Heart right ventricle (tissue), 16 donors: ENCODE data around the gene LEFTY1. TPM values are rescaled to one million over a fixed set of nuclear protein-coding genes. Genes with fewer than 3 reads are reported as not detected.

ENCODE experiments used
- ATAC-seq, 8 donors: fragments of 200-7000 bp; cut with Tn5 transposase; one replicate each; pipeline ENCODE4 v1.9.1; 2020; ENCODE audit warnings: mild to moderate bottlenecking in 8 of 8, moderate library complexity in 8 of 8, moderate number of reproducible peaks in 1 of 8
- DNase-seq, 2 donors: peaks; one replicate each; pipeline ENCODE4 v3.0.0-alpha.2; 2020
- H3K27ac ChIP-seq, 10 donors: fragments of 200-600 bp; sonication (generic) in 2 of 10; one replicate each; pipeline versions ENCODE4 v1.5.0 to v1.8.0; 2020 to 2022; ENCODE audit warnings: mild to moderate bottlenecking in 3 of 10
- H3K27me3 ChIP-seq, 7 donors: fragments of 200-600 bp; one replicate each; pipeline ENCODE4 v1.8.0; 2021 to 2022; ENCODE audit warnings: mild to moderate bottlenecking in 2 of 7
- H3K36me3 ChIP-seq, 9 donors: fragments of 200-600 bp; sonication (generic) in 1 of 9; one replicate each; pipeline versions ENCODE4 v1.5.0 to v1.8.0; 2020 to 2022; ENCODE audit warnings: mild to moderate bottlenecking in 2 of 9
- H3K4me1 ChIP-seq, 9 donors: fragments of 200-600 bp; sonication (generic) in 1 of 9; one replicate each; pipeline versions ENCODE4 v1.5.0 to v1.8.0; 2020 to 2022; ENCODE audit warnings: mild to moderate bottlenecking in 4 of 9
- H3K4me3 ChIP-seq, 10 donors: fragments of 200-600 bp; sonication (generic) in 2 of 10; one replicate each; pipeline versions ENCODE4 v1.5.0 to v1.8.0; 2020 to 2022; ENCODE audit warnings: mild to moderate bottlenecking in 7 of 10, moderate library complexity in 2 of 10
- H3K9me3 ChIP-seq, 11 donors: fragments of 200-600 bp in 10 of 11; sonication (generic) in 2 of 11; one replicate each; pipeline versions ENCODE4 v1.5.0 to v1.8.0; 2013 to 2022; ENCODE audit warnings: mild to moderate bottlenecking in 2 of 11, control low read depth in 1 of 11, moderate library complexity in 1 of 11
- WGBS, 2 donors: extraction: QIAGEN DNeasy Blood & Tissue Kit; methylation state at CpG; one replicate each; pipeline ENCODE4 v1.1.7; 2013; ENCODE audit warnings: inconsistent platforms in 1 of 2; 5-methylcytosine and 5-hydroxymethylcytosine counted together
- intact Hi-C, 10 donors: fragments of 100-400 bp; cut with DNase I; formaldehyde crosslinking; loops; one replicate each; pipeline versions ENCODE4 v1.11.1 to v1.14.2; 2022
- polyA plus RNA-seq, 2 donors: library from polyadenylated mRNA; stranded (reverse); fragments of 200-250 nt; gene quantifications; one replicate each; pipeline ENCODE4 v1.2.3, GENCODE V29; 2013
- total RNA-seq, 10 donors: library from RNA; stranded (reverse); fragmentation: NEBNext Ultra II Directional in 3 of 10; extraction: Animal tissue kit (Norgen Biotek cat#: 25700) in 3 of 10; gene quantifications; one replicate each; pipeline versions ENCODE4 v1.2.1 to v1.2.4, GENCODE V29; 2021 to 2023
- TF ChIP-seq, protein P1 (sequence below), 9 donors: fragments of 200-600 bp; sonication (generic) in 2 of 9; IDR thresholded peaks; one replicate each; pipeline versions ENCODE4 v1.5.0 to v1.8.0; 2021 to 2022; ENCODE audit warnings: antibody characterized with exemption in 9 of 9, mild to moderate bottlenecking in 5 of 9, moderate library complexity in 1 of 9
- donor health status: Arrhythmogenic right ventricular cardiomyopathy.
- donor health status: ischemic (EF 13 %, LVEDD 7.1; RV severe dilation, severe dysfunction).
- donor health status: healthy with polysubstance abuse.
- donor health status: DM: no; HTN: yes; CAD: no.
- donor health status: DM: no; HTN: no; CAD: no.
- donor health status: ischemic (EF 25% LVEDD 6.9; RV normal size, moderate dysfunction).
- donor health status: ischemic (EF 25% LVEDD 5.7; RV mildly dilated, moderate dysfunction).
- donor health status: healthy.
- donor health status: DM: yes; HTN: yes; CAD: no.
- donor health status: Ischemic cardiomyopathy.
- donor health status: ischemic (EF 35%, LVEDD 5.7; RV mildly dilated, moderate dysfunction).
- donor health status: nonischemic (EF 11% LVEDD 7.7; RV severe dilation, severe dysfunction).
- donor health status: DM: yes; HTN: yes; CAD: no.
- donor health status: PGD.
- donor health status: ischemic (EF 29% LVEDD 5.4; RV normal size, mild dysfunction).
- donor health status: nonischemic (EF 23%, LVEDD 6.1; RV moderate dilation, normal function).

LEFTY1 gene
- total and polyA plus RNA-seq, 12 donors: 0.15 to 0.77 (median 0.25) TPM; not detected in 3

DNA sequence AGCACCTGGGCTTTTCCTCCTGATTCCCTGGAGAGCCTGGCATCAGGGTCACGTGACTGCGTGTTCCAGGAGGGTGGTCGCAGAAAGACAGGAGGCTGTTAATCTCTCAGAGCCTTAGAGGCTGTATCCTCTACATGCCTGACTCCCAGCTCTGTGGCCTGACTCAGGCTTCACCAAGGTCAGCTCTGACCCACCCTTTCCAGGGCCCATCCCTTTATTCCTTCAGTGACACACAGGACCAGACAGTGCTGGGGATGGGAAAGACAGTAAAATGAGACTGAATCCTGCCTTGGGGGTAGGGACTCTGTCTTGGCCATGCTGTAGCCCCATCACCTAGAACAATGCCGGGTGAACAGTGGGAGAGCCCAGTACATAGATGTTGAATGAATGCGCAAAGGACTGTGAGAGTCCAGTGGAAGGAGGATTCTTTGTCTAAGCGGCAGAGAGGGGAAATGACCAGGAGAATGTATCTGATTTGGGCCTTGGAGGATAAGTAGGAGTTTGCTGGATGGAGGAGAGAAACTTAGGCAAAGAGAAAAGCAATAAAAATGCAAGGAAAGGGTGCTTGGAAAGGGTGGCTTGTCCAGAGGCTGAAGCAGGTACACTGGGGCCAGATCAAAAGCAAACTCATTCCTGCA lies 46.0 kb downstream of the LEFTY1 start:
- Histone ChIP-seq H3K27ac (peak overlapping the region in 1 of 10 donors; percentile 6), H3K27me3 (no peaks in the 10 kb centered on the region), H3K4me3 (no peak overlapping the region), H3K4me1 (peaks cover 0 to 18% (median 6%) of the 10 kb centered on the region in 9 donors), H3K9me3 (no peaks in the 10 kb centered on the region), H3K36me3 (peaks cover 0 to 98% (median 26%) of the 10 kb centered on the region in 9 donors)
- WGBS, 2 donors: 90 to 94% methylated on average over 6 of the region's 6 CpGs
- DNase-seq (no peak), ATAC-seq (no peak)
- intact Hi-C loops: loop anchor here in 4 of 10 donors (2.0 to 10.0 kb wide), 4 partner anchors 32 to 368 kb away; partner anchors contain the start of genes EPHX1 (in 1 of the 4) and SRP9 (in 1 of the 4)
- TF ChIP-seq, protein P1, sequence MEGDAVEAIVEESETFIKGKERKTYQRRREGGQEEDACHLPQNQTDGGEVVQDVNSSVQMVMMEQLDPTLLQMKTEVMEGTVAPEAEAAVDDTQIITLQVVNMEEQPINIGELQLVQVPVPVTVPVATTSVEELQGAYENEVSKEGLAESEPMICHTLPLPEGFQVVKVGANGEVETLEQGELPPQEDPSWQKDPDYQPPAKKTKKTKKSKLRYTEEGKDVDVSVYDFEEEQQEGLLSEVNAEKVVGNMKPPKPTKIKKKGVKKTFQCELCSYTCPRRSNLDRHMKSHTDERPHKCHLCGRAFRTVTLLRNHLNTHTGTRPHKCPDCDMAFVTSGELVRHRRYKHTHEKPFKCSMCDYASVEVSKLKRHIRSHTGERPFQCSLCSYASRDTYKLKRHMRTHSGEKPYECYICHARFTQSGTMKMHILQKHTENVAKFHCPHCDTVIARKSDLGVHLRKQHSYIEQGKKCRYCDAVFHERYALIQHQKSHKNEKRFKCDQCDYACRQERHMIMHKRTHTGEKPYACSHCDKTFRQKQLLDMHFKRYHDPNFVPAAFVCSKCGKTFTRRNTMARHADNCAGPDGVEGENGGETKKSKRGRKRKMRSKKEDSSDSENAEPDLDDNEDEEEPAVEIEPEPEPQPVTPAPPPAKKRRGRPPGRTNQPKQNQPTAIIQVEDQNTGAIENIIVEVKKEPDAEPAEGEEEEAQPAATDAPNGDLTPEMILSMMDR (IDR thresholded peaks at IDR 0.05): no peak

DNA sequence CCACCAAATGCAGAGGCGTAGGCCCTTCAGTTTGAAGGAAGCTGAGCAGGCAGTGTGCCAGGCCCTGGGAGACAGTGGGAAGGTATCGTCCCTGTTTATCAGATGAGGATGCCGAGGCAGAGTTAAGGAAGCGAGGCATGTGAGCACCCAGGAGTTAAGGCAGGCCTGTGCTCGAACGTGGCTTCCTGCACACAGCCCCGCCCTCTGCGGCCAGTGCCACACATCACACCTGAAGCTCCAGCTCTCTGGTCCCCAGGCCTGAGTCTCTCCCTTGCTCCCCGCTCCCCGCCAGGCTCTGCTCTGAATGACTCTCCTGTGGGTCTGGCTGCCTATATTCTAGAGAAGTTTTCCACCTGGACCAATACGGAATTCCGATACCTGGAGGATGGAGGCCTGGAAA lies 46.9 kb downstream of the LEFTY1 start:
- H3K4me1 ChIP-seq: peaks cover 0 to 18% (median 6%) of the 10 kb centered on the region in 9 donors
- peak overlapping the region in 2 of 10 donors; percentile 6 to 16 for H3K27ac ChIP-seq
- H3K27me3 ChIP-seq: no peaks in the 10 kb centered on the region
- no peak overlapping the region for H3K4me3 ChIP-seq
- DNase-seq (no peak), ATAC-seq (no peak)
- 80 to 83% methylated on average over 12 of the region's 12 CpGs for WGBS, 2 donors
- TF ChIP-seq, protein P1 (IDR thresholded peaks at IDR 0.05): no peak
- H3K36me3 ChIP-seq: peaks cover 0 to 98% (median 22%) of the 10 kb centered on the region in 9 donors
- intact Hi-C loops: loop anchor here in 4 of 10 donors (2.0 to 10.0 kb wide), 4 partner anchors 31 to 367 kb away; partner anchors contain the start of genes EPHX1 (in 1 of the 4) and SRP9 (in 1 of the 4)
- no peaks in the 10 kb centered on the region for H3K9me3 ChIP-seq

DNA sequence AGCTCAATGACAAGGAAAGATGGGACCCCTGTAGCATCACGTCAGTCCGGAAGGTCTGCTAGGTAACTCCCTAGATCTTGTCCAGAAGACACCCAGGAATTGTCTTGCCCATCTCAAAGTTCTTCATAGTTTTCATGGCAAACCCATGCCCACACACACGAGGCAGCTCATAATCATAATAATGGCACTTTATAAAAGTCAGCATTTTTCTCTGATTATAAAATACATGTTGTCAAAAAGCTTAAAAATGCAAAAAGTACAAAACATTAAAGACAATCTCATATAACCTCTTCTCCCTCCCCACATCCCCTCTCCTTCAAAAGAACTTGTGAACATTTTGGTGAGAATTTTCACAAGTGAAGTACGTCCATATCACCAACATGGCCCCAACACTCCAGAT lies 48.2 kb downstream of the LEFTY1 start:
- Histone ChIP-seq H3K4me3 (no peak overlapping the region), H3K36me3 (peaks cover 0 to 93% (median 14%) of the 10 kb centered on the region in 9 donors), H3K4me1 (peaks cover 3 to 18% (median 11%) of the 10 kb centered on the region in 9 donors), H3K9me3 (no peaks in the 10 kb centered on the region), H3K27me3 (no peaks in the 10 kb centered on the region), H3K27ac (no peak overlapping the region)
- ATAC-seq: no peak
- WGBS, 2 donors: 90 to 97% methylated on average over 4 of the region's 4 CpGs
- TF ChIP-seq, protein P1 (IDR thresholded peaks at IDR 0.05): no peak
- intact Hi-C loops: loop anchor here in 4 of 10 donors (5.0 to 10.0 kb wide), 3 partner anchors 66 to 366 kb away; partner anchors contain the start of gene SRP9 (in 1 of the 4)
- DNase-seq: no peak

DNA sequence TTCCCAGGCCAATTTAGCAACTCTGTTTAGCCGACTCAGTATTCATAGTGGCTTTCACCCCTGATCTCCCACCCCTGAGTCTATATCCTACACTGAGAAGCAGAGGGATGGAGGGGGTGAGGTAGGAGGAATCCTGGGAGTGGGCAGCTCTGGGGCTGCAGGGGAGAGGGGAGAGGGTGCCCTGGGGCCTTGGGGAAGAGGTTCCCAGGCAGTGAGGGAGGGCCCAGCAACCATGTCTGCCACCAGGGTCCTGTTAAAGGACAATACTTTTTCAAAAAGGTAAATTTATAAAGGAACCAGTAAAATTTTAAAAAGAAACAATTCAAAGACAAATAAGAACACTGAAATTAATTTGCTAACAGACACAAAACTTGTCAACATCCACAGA lies 48.7 kb downstream of the LEFTY1 start:
- TF ChIP-seq, protein P1 (IDR thresholded peaks at IDR 0.05): no peak
- peaks cover 0 to 18% (median 14%) of the 10 kb centered on the region in 9 donors for H3K4me1 ChIP-seq
- intact Hi-C loops: loop anchor here in 4 of 10 donors (5.0 to 10.0 kb wide), 3 partner anchors 65 to 365 kb away; partner anchors contain the start of gene SRP9 (in 1 of the 4)
- H3K9me3 ChIP-seq: no peaks in the 10 kb centered on the region
- no peak overlapping the region for H3K4me3 ChIP-seq
- 74 to 86% methylated on average over 1 of the region's 1 CpG for WGBS, 2 donors
- no peak overlapping the region for H3K27ac ChIP-seq
- ATAC-seq: no peak
- peaks cover 0 to 88% (median 14%) of the 10 kb centered on the region in 9 donors for H3K36me3 ChIP-seq
- no peak for DNase-seq
- no peaks in the 10 kb centered on the region for H3K27me3 ChIP-seq
